Middle frontal gyrus (tissue), 1 donor: ENCODE results near the gene ANK2.

Experiments used
- DNase-seq: peaks from one replicate; pipeline ENCODE4 v3.0.0-alpha.2; 2015; ENCODE audit warnings: low spot score; ENCODE audit errors: extremely low spot score

ANK2 gene

DNA sequence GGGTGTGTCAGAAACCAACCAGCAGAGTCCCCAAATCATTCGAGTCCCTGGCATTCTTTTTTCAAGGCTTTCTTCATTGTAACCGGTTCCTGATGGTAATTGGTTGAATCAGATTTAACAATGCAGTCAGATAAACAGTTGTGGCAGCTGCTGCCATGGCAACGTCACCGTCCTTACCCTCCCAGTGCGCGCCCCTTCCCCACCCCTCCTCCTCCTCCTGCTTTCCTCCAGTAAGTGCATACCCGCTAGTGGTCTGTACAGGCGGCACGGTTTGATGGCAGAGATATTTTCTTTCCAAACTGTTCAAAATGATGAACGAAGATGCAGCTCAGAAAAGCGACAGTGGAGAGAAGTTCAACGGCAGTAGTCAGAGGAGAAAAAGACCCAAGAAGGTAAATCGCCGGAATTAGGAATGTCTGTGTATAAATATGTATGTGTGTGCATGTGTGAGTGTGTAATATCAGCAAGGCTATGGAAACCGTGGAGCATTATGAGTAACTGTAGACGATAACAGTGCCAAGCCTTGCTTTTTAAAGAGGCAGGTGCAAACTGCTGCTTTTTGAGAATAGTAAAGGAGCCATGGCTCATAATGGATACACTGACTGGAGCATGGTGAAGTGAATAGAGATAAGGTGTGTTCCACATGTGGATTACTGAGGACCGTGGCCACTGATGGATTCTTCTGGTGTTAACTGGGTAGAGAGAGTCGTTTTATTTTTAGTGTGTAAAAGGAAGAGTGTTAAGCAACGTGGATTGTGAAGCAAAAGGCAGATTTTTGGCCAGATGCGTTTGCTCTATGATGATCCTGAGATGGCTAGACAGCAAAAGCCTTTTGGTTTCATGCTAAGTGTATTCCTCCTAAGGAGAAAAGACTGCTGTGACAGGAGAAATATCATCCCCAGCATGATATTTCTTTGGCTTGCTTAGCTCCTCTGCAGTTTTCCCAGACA is at the start of gene ANK2:
Gene ANK2, plus strand, starts transcription at position 233 of the 950 bp plus-strand sequence. Its CDS starts 76 bp downstream, at position 309.
- no peak for DNase-seq

- DNase-seq, result no peak
Measured at GRCh38 chr4:113003841-113004240, 45.6 kb upstream of the ANK2 start.

GRCh38 chr4:113004655-113005054 is 44.8 kb upstream of the ANK2 start:
- DNase-seq, result no peak

GRCh38 chr4:113006632-113007031 is 42.8 kb upstream of the ANK2 start:
- no peak for DNase-seq

GRCh38 chr4:113007151-113007550 is 42.3 kb upstream of the ANK2 start:
- no peak for DNase-seq

DNA sequence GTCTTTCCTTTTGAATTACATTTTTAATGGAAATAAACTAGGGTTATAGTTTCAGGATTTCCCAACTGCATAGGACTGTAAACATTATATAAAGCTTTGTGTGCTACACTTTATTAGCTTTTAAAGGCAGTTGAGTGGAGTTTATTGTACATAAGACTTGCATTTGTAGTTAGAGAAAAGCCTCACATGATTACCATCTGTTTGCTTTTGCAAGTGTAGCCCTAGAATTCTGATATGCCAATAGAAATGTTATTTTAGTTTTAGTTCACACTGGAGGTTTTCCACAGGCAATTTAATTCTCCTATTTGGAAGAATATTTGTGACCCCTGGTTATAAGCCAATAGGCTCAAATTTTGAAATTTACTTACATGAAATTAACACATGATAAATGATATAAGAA is 41.3 kb upstream of the ANK2 start:
- DNase-seq, result no peak

- no peak for DNase-seq
Measured at GRCh38 chr4:113008716-113009115, 40.7 kb upstream of the ANK2 start.

DNA sequence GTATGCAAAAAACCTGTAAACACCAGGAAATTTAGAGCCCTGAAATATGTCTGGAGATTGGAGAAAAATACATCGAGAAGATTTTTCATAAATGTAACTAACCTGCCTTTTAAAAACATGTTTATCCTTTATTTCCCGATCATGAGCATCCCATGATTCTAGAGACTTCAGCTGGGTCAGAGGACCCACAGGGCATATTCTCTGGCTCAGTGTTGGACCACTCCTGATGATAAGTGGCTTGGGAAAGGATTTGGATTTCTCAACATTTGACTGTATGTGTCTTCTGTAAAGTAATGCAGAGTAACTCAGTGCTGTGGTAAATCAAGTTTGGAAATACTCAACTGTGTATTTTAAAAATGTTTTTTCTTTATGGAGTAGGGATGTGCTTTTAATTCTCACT is 40.0 kb upstream of the ANK2 start:
- DNase-seq, result no peak

DNA sequence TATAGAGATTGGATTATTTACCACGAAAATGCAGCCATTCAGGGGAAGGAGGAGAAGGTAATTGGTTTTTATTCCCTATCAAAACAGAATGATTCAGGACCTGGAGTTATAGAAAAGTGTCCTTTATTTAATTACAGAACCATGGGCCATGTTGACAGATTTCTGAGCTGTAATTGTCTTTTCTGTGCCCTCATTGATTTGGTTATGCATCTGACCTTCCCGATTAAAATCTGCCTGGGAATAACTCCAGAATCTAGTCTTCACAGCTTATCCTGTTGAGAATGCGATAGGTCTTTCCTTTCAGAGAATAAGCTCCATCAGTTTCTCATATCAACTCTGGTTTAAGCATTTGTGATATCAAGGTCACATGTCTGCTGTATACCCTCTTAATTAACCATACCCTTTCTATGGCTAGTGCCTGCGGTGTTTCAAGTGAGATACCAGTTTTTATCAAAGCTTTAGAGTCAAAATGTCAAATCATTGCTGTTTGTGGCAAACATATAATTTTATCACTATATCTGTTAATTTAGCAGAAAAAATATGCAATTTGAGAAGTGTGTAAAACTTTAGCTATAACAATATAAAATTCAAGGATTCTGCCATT is 37.2 kb upstream of the ANK2 start:
- no peak for DNase-seq

- no peak for DNase-seq
Measured at GRCh38 chr4:113012786-113013185, 36.7 kb upstream of the ANK2 start.

DNA sequence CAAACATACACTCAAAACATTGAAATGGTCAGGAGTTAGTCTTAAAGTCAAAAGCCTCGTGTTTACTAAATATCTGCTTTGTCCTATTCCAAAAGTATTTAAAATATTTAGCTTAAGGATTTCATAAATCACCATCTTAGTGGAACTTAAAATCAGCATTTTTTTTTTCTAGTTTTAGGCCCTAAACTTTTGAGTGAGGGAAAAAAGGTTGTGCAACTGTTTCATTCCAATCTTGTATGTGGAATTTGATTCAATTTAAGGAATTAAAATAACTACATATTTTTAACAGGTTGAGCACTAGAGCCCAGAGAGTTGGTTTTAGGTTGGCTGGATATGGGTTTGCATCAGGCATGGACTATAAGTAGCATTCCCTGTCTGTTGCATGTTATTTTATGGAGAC is 35.7 kb upstream of the ANK2 start:
- DNase-seq, result no peak

GRCh38 chr4:113016377-113016776 is 33.1 kb upstream of the ANK2 start:
- no peak for DNase-seq

DNA sequence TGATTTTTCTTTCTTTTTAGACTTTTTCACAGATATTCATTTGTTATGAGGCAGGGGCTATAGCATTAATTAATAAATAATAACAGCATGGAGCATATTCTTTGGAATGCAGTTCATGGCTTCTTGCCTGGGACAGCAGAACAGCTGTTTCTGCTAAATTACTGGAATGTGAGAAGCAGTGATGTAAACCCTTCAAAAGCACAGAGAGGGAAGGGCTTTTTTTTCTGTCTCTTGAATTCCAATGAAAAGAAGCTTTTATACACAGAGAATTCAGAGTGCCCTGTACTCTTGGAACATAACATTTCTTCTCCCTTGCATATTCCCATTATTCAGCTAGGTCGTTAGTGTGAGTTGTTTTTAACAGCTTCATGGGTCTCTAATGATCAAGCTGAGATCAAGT is 28.5 kb upstream of the ANK2 start:
- no peak for DNase-seq

- no peak for DNase-seq
Measured at GRCh38 chr4:113024388-113024787, 25.1 kb upstream of the ANK2 start.

GRCh38 chr4:113025416-113025815 is 24.0 kb upstream of the ANK2 start:
- no peak for DNase-seq

DNA sequence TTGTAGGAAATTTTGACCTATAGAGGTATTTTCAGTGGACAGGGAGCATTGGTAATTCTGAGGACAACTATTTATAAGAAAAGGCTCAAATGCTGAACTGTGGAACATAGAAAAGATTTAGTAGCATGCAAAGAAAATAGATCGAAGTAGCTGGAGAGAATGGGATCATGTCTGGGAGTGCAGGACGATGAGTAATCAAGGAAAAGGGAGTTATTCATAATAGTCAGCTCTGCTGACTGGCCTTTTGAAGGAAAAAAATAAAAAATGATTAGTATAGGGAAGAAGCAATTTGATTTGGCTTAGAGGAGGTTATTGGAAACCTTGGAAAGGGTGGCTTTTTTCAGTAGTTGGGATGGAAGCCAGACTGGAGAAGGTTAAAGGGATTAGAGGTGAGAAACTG is 22.9 kb upstream of the ANK2 start:
- DNase-seq, result no peak

GRCh38 chr4:113028074-113028473 is 21.4 kb upstream of the ANK2 start:
- DNase-seq, result no peak

DNA sequence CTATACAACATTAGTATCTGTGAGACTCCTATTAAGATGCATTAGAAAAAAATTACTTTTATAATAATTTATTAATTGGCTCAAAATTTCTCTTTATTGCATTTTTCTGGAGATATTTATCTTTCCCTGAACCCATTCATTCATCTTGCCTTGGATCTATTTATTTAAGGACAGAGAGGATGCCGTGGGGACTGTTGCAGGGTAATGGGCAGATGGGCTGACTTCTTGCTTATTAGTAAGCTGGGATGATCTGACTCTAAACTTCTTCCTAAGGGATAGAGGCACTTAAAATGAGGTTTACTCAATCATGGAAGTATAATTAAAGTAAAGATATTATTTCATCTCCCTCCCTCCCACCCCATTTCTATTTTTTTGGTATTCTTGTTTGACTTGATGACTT is 18.2 kb upstream of the ANK2 start:
- no peak for DNase-seq

- no peak for DNase-seq
Measured at GRCh38 chr4:113040793-113041192, 8.7 kb upstream of the ANK2 start.

GRCh38 chr4:113042502-113042901 is 7.0 kb upstream of the ANK2 start:
- DNase-seq, result no peak

- no peak for DNase-seq
Measured at GRCh38 chr4:113043591-113043990, 5.9 kb upstream of the ANK2 start.

- DNase-seq, result no peak
Measured at GRCh38 chr4:113050371-113050755, 910 bp downstream of the ANK2 start.

DNA sequence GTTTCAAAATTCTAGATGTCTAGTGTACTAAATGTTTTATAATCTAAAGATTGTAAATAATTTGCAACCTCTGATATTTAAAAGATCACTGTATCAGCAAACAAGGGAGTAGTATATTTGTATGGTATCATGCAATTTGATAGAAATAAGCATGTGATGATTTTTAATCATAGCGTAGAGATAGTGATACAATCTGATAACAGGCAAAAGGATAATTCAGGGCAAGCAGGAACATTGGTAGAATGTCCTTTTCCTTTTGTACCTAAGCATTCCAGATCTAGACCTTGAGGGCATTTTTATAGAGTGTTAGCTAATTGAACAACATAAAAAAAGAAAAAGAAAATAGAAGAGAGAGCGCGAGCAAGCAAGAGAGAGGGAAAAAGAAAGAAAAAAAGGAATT is 1.4 kb downstream of the ANK2 start:
- DNase-seq, result no peak
